ENCODE measurements around the gene SOWAHD.
"Not testable (repeated sequence)": the region's sequence is repeated elsewhere in the genome, so short reads cannot be mapped to it uniquely, and the experiment has no call there.

Gene SOWAHD

GRCh38 chrX:119757979-119758730 is at the start of gene SOWAHD:
Gene SOWAHD, plus strand, starts transcription at chrX:119758588. Its CDS starts 80 bp downstream, at chrX:119758668.
- DNase-seq: peak; percentile 21

- no peak for DNase-seq
These were observed 49.5 kb upstream of the SOWAHD start for GRCh38 chrX:119708936-119709335.

- DNase-seq: no peak
These were observed 48.8 kb upstream of the SOWAHD start for GRCh38 chrX:119709630-119710029.

GRCh38 chrX:119721487-119721886 is 36.9 kb upstream of the SOWAHD start:
- no peak for DNase-seq

- DNase-seq: no peak
These were observed 36.5 kb upstream of the SOWAHD start for GRCh38 chrX:119721926-119722325.

GRCh38 chrX:119726900-119727555 is 31.4 kb upstream of the SOWAHD start:
- DNase-seq: no peak

GRCh38 chrX:119728487-119728886 is 29.9 kb upstream of the SOWAHD start:
- no peak for DNase-seq

- DNase-seq: peak; percentile 81
These were observed 28.8 kb upstream of the SOWAHD start for GRCh38 chrX:119729408-119730201.

- peak; percentile 68 for DNase-seq
These were observed 23.5 kb upstream of the SOWAHD start for GRCh38 chrX:119734897-119735339.

GRCh38 chrX:119735467-119735866 is 22.9 kb upstream of the SOWAHD start:
- no peak for DNase-seq

- no peak for DNase-seq
These were observed 22.1 kb upstream of the SOWAHD start for GRCh38 chrX:119736206-119736764.

- no peak for DNase-seq
These were observed 19.6 kb upstream of the SOWAHD start for GRCh38 chrX:119738742-119739141.

GRCh38 chrX:119745283-119745848 is 13.0 kb upstream of the SOWAHD start:
- peak; percentile 17 for DNase-seq

- DNase-seq: not testable (repeated sequence)
These were observed 8.3 kb upstream of the SOWAHD start for GRCh38 chrX:119750131-119750530.

GRCh38 chrX:119750751-119751150 is 7.6 kb upstream of the SOWAHD start:
- DNase-seq: not testable (repeated sequence)

GRCh38 chrX:119753001-119753400 is 5.4 kb upstream of the SOWAHD start:
- no peak for DNase-seq

GRCh38 chrX:119753639-119754257 is 4.6 kb upstream of the SOWAHD start:
- DNase-seq: peak; percentile 80

- DNase-seq: peak; percentile 67
These were observed 2.3 kb upstream of the SOWAHD start for GRCh38 chrX:119755981-119756533.

GRCh38 chrX:119756926-119757635 is 1.3 kb upstream of the SOWAHD start:
- DNase-seq: no peak

GRCh38 chrX:119757646-119757978 is 776 bp upstream of the SOWAHD start:
- no peak for DNase-seq

GRCh38 chrX:119758731-119759247 is 401 bp downstream of the SOWAHD start:
- DNase-seq: peak; percentile 23
